H54 (cell line): ENCODE measurements around the gene ANKLE2.

ENCODE experiments used
- DNase-seq: peaks from one replicate; pipeline ENCODE4 v3.0.0; 2011; ENCODE audit warnings: low spot score, mixed read lengths; ENCODE audit not compliant: insufficient read length
- FAIRE-seq: peaks from 3 replicates; lab custom pipeline; 2011; peaks lifted over from hg19 to GRCh38; lab: Jason Lieb, UNC
- POLR2A ChIP-seq: IDR thresholded peaks from 2 replicates; pipeline ENCODE4 v1.6.1; 2011; ENCODE audit warnings: low read depth, mild to moderate bottlenecking, low read length

Gene ANKLE2

DNA sequence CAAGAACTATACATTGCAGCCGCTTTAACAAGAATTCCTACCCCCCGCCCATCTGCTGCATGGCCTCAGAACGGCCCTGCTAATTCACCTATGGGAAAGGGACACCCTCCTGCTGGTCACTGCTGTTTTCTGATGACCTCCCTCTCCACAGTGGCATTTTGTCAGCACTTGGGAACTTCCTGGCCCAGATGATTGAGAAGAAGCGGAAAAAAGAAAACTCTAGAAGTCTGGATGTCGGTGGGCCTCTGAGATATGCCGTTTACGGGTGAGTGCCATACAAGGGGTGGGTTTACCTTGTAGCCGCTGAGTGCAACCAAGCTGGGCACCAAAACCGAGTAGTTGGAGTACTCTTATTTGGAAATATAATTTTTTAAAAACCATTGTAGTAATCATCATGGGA is 71.5 kb downstream of the ANKLE2 start:
- no peak for TF ChIP-seq POLR2A
- FAIRE-seq, result no peak
- no peak for DNase-seq

DNA sequence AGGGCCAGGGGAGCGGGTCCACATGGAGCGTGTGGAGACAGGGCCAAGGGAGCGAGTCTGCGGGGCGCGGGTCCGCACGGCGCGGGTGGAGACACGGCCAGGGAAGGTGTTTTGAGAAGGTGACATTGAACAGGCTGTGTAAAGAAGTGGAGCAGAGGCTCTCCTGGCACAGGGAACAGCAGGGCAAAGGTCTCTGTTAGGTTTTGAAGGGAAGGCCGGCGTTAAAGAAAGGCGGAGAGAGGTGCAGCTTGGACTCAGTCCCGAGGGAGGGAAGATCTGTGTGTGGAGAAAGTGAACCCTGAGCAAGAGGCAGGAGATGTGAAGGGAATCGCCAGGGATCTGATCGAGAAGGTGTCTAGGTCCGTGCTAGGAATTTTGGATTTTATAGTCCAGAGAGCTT is 72.4 kb downstream of the ANKLE2 start:
- DNase-seq, result no peak
- TF ChIP-seq POLR2A, result no peak
- FAIRE-seq, result no peak

DNA sequence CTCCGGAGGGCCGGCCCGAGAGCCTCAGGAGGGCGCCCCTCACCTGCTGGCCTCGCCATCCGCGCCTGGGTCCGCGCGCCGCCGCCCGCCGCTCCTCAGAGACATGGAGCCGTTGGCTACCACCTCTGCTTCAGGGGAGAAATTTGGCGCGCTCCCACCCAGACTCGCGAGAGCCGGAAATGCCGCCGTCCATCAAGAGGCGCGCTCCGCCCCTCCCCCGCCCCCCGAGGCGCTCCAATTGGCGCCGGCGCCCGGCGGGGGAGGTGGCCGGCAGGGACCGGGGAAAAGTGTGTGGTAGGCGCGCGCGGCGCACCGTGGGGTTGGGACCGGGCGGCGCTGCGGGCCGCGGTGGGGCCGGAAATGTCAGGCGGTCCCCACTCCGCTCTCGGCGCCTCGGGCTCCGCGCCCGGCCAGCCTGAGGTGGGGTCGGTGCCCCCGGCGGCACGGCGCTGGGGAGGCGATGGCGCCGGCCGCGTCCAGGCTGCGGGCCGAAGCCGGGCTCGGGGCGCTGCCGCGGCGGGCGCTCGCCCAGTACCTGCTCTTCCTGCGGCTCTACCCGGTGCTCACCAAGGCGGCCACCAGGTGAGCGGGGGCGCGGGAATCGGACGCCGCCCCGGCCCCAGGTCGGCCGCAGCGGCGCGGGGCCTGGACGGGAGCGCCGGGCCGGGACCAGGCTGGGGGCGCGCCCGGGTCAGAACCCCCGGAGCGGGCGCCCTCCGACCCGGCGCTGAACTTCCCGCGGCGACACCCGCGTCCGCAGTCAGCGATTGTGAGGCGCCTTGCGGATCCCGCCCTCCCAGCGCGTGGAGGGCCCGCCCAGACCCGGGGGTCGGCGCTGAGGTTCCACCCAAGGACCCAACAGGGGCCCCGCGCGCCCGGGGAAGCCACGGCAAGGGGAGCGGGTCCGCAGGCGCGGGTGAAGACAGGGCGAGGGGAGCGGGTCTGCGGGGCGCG is 74.1 kb downstream of the ANKLE2 start, which contains the start of the genes POLE and PXMP2:
TSS of gene POLE (minus strand) at position 132 of the 954 bp plus-strand sequence. CDS start at position 105, 27 bp downstream.
TSS of gene PXMP2 (plus strand) at position 377 of the 954 bp plus-strand sequence. CDS start at position 461, 84 bp downstream.
- no peak for FAIRE-seq
- TF ChIP-seq POLR2A, result peak; percentile 56; the same call in 1 of the 2 replicates
- DNase-seq, result peak; percentile 95

DNA sequence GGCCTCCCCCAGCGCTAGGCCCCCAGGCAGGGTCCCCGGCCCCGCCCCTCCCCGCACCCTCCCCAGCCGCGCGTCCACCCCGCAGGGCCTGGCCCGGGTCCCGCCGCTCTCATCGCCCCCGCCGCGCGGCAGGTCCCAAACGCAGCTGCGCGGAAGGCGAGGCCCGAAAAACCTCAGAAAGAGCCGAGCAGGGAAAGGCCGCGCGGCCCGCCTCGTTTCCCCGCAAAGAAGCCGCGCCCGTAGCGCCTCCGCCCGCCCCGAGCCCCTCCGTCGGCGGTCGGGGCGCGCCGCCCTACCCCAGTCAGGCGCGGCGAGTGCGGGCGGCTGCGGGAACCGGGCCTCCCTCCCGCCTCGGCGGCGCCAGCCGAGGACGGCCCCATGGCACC is 74.8 kb downstream of the ANKLE2 start:
- no peak for FAIRE-seq

DNA sequence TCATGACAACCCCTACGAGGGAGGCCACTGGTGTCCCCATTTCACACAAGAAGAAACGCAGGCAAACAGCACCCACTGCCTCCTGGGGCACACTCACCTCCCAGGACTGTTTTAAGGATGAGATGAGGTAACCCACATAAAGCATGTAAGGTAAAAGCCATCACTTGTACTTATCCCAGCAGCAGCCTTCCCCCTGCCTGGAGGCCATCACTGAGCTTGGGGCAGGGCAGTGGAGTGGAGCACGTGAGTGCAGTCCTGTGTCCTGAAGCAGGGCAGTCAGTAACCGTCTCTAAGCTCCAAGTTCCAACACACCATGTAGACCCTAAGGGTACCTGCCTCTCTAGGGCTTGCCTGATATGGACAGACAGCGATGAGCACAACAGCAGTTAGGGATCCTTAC is 76.2 kb downstream of the ANKLE2 start:
- TF ChIP-seq POLR2A, result no peak
- no peak for FAIRE-seq
- DNase-seq, result no peak

More for the DNA sequence above, 74.8 kb downstream of the ANKLE2 start:
- no peak for DNase-seq
- no peak for TF ChIP-seq POLR2A

DNA sequence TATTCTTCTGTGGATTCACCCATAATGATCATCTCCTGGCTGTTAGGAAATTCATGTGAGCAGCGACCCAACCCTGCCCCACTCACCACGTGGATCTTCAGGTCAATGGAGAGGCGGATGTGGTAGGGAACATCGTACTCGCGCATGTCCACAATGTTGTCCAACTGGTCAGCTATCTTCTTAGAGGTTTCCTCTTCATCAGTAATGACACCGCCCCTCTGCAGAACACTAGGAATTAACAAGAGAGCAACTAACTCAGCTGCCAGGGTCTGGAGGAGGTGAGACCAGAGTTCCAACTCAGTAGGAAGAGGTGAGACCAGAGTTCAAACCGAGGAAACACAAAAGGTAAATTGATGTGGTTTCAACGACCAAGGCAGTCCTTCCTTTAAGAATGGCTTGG is 84.1 kb downstream of the ANKLE2 start:
- no peak for FAIRE-seq
- TF ChIP-seq POLR2A, result no peak

DNA sequence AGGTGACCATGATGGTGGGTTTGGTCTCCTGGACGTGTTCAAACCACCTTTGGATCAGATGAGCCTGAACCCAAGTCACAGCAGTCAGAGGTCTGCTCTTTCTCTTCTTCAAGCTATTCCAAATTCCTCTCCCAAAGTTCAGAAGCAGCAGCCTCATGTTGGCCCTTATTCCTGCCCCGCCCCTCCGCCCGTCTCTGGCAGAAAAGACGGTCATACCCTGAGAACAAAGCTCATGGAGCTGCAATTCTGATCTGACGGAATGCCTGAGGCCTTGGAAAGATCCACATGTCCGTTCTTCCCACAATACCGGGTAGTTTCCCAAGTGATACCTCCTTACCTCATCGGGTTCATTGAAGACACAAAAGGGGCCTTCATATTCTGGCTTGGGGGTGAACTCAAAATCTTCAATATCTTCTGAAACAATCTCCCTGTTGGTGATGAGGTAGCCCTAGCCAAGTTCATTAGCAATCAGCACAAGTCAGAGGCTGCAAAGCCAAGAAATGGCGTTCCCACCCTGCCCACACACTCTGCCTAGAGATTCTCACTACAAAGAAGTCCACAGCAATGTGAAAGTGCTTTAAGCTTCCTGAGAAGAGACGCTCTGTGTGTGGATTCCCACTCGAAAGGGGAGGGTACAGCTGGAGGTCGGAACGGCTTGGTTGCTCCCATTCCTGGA is 85.7 kb downstream of the ANKLE2 start:
- no peak for TF ChIP-seq POLR2A
- FAIRE-seq (no peak), DNase-seq (no peak)

More for the DNA sequence above, 84.1 kb downstream of the ANKLE2 start:
- no peak for DNase-seq
